ENCODE measurements around the gene ZNF14. TPM values are rescaled to one million over a fixed set of nuclear protein-coding genes. Genes with fewer than 3 reads are reported as not detected.

The ZNF14 gene
- total and polyA plus RNA-seq, 12 donors, result 2.7 to 8.5 (median 4.2) TPM

DNA sequence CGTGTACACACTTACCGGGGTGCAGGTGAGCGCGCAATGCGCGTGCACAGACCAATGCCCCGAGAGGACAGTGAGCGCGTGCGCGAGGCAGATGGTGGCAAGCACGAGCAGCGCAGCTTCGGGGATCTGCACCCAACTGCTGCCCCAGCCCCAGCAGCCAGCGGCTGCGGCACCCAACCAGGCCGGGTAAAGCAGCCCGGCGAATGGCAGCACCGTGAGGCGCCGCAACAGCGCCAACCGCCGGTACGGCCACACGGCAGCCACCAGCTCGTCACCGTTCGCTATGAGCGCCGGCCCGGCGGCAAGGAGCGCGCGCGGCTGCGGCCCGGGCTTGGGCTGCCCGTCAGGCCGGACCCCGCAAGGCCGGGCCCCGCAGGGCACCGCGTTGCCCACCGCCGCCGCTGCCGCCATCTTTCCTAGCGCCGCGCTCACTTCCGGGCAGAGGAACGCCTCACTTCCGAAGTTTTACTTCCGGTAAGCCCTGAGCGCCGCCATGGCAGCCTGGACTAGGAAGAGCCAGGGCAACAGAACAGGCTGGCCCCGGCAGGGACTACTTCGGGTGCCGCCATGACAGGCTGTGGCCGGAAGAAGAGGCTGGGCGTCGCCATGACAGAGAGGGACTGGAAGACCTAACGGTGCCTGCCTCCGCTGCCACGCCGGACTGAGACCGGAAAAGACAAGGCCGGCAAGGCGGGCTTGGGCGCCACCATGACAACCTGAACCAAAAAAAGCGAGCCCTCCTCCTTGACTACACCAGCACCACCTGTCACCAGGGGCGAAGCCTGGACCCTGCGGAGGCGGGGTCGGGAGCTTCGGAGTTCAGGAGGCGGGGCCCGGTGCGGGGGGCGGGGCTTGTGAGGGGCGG lies 69.4 kb downstream of the ZNF14 start, which contains the start of gene ATP13A1:
ATP13A1 (minus strand) TSS at position 421 of the 865 bp plus-strand sequence; CDS start at position 411, 10 bp downstream.
- H3K27ac ChIP-seq, result peak within 1 kb of the TSS; percentile 47 to 95 (median 93)
- H3K4me3 ChIP-seq, result peak within 1 kb of the TSS; percentile 70 to 92 (median 80)
- intact Hi-C loops (cut with DNase I), result no loop called here
- no peaks in the 10 kb centered on the region for H3K9me3 ChIP-seq (replicated peaks in 1 of 3)
- TF ChIP-seq POLR2A (IDR thresholded peaks at IDR 0.05), result peak; percentile 75 to 87
- TF ChIP-seq, protein P1, sequence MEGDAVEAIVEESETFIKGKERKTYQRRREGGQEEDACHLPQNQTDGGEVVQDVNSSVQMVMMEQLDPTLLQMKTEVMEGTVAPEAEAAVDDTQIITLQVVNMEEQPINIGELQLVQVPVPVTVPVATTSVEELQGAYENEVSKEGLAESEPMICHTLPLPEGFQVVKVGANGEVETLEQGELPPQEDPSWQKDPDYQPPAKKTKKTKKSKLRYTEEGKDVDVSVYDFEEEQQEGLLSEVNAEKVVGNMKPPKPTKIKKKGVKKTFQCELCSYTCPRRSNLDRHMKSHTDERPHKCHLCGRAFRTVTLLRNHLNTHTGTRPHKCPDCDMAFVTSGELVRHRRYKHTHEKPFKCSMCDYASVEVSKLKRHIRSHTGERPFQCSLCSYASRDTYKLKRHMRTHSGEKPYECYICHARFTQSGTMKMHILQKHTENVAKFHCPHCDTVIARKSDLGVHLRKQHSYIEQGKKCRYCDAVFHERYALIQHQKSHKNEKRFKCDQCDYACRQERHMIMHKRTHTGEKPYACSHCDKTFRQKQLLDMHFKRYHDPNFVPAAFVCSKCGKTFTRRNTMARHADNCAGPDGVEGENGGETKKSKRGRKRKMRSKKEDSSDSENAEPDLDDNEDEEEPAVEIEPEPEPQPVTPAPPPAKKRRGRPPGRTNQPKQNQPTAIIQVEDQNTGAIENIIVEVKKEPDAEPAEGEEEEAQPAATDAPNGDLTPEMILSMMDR (IDR thresholded peaks at IDR 0.05), result peak in 1 of 6 experiments; percentile 28
- no peaks in the 10 kb centered on the region for H3K27me3 ChIP-seq
- WGBS, 4 donors, result 0 to 1% (median 0%) methylated on average over 14 to 85 of the region's 85 CpGs
- peaks cover 0 to 13% of the 10 kb centered on the region in 2 donors for H3K36me3 ChIP-seq (replicated peaks in 1 of 2)
- H3K4me1 ChIP-seq (replicated peaks in 1 of 2), result peaks cover 12 to 22% of the 10 kb centered on the region in 2 donors
- DNase-seq, result peak; percentile 93 to 99 (median 97)

DNA sequence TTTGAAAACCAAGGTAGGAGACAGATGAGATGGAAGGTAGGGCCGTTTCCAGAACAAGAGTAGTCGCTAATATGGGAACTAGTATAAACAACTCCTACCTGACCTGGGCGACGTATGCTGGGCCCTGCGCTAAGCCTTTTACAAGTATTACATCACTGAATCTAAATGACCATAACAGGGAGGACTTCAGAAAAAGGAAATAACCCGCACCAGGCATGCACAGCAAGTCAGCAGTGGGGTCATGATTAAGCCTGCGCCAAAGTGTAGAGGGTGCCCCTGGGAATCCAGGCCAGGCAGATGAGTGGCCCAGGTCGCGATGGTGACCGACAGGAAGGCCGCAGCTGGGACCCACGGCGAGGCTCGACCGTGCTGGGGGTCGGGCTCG lies 70.0 kb downstream of the ZNF14 start:
- H3K36me3 ChIP-seq (replicated peaks in 1 of 2), result peaks cover 0 to 20% of the 10 kb centered on the region in 2 donors
- no peaks in the 10 kb centered on the region for H3K27me3 ChIP-seq
- peaks cover 12 to 22% of the 10 kb centered on the region in 2 donors for H3K4me1 ChIP-seq (replicated peaks in 1 of 2)
- H3K27ac ChIP-seq, result peak overlapping the region in 4 of 5 donors; percentile 90 to 95 (median 93)
- no peaks in the 10 kb centered on the region for H3K9me3 ChIP-seq (replicated peaks in 1 of 3)
- intact Hi-C loops (cut with DNase I), result no loop called here
- peak in 2 of 7 donors; percentile 16 to 37 for DNase-seq
- peak overlapping the region; percentile 70 to 92 (median 80) for H3K4me3 ChIP-seq
- TF ChIP-seq, protein P1 (IDR thresholded peaks at IDR 0.05), result no peak
- no peak for TF ChIP-seq POLR2A (IDR thresholded peaks at IDR 0.05)
- WGBS, 4 donors, result 6 to 19% (median 11%) methylated on average over 7 to 17 of the region's 17 CpGs

DNA sequence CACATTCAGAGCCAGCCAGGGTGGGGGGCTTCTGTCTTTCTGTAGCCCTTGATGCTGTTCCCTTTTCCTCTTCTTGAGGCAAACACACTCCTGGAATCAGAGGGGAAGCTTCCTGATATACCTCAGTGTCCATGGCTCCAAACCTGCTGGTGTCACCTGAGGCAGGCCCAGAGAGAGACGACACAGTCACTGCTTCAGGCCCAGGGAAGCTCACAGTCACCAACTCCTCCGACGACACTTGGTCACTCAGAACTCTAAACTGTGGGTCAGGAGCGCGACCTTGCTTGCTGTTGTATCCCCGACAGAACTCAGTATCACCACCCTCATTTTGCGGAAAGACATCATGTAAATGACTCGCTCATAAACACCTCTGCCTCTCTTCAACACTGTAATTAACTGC lies 70.6 kb downstream of the ZNF14 start:
- H3K4me3 ChIP-seq, result peak overlapping the region in 1 of 4 donors; percentile 86
- no peak for TF ChIP-seq POLR2A (IDR thresholded peaks at IDR 0.05)
- TF ChIP-seq, protein P1 (IDR thresholded peaks at IDR 0.05), result no peak
- H3K27me3 ChIP-seq, result no peaks in the 10 kb centered on the region
- H3K36me3 ChIP-seq (replicated peaks in 1 of 2), result peaks cover 0 to 25% of the 10 kb centered on the region in 2 donors
- H3K9me3 ChIP-seq (replicated peaks in 1 of 3), result no peaks in the 10 kb centered on the region
- peaks cover 12 to 22% of the 10 kb centered on the region in 2 donors for H3K4me1 ChIP-seq (replicated peaks in 1 of 2)
- WGBS, 4 donors, result 62 to 74% (median 67%) methylated on average over 8 of the region's 8 CpGs
- intact Hi-C loops (cut with DNase I), result no loop called here
- DNase-seq, result peak in 1 of 7 donors; percentile 20
- H3K27ac ChIP-seq, result peak overlapping the region in 1 of 5 donors; percentile 22

GRCh38 chr19:19661675-19662251 lies 71.1 kb downstream of the ZNF14 start:
- H3K27me3 ChIP-seq, result no peaks in the 10 kb centered on the region
- DNase-seq, result no peak
- no peaks in the 10 kb centered on the region for H3K9me3 ChIP-seq (replicated peaks in 1 of 3)
- H3K36me3 ChIP-seq (replicated peaks in 1 of 2), result peaks cover 0 to 31% of the 10 kb centered on the region in 2 donors
- H3K27ac ChIP-seq, result no peak overlapping the region
- H3K4me3 ChIP-seq, result no peak overlapping the region
- TF ChIP-seq, protein P1 (IDR thresholded peaks at IDR 0.05), result no peak
- TF ChIP-seq POLR2A (IDR thresholded peaks at IDR 0.05), result no peak
- peaks cover 12 to 22% of the 10 kb centered on the region in 2 donors for H3K4me1 ChIP-seq (replicated peaks in 1 of 2)
- WGBS, 4 donors, result 71 to 78% (median 73%) methylated on average over 18 of the region's 18 CpGs
- intact Hi-C loops (cut with DNase I), result no loop called here

Measured in adrenal gland (tissue), 12 donors.